OCI-LY3 (cell line): ENCODE results near the gene FCER1G.
A peak's percentile ranks its signal among the peaks of the same experiment; 100 is the strongest.

ENCODE experiments used
- H2AFZ ChIP-seq: fragments of 200-600, 300-600 bp; shearing (Covaris generic); 2 replicates; pipeline ENCODE4 v1.6.0; 2014; ENCODE audit warnings: antibody characterized with exemption, low read depth, low read length
- H3K27ac ChIP-seq: fragments of 200-600, 300-600 bp; sonication (generic); 2 replicates; pipeline ENCODE4 v1.5.1; 2014; ENCODE audit warnings: mild to moderate bottlenecking, low read length, moderate library complexity, mixed read lengths
- H3K27me3 ChIP-seq: fragments of 200-600, 300-600 bp; sonication (generic); 2 replicates; pipeline ENCODE4 v1.6.1; 2014; ENCODE audit warnings: low read depth, low read length, mixed read lengths
- H3K36me3 ChIP-seq: fragments of 200-600, 300-600 bp; sonication (generic); replicated peaks from 2 replicates; pipeline ENCODE3; 2014; ENCODE audit warnings: low read depth, low read length, mixed read lengths
- H3K4me1 ChIP-seq: fragments of 300-600, 200-600 bp; sonication (generic); 2 replicates; pipeline ENCODE4 v1.6.1; 2014; ENCODE audit warnings: low read length, mixed read lengths
- H3K4me2 ChIP-seq: fragments of 200-600, 300-600 bp; sonication (generic); 2 replicates; pipeline ENCODE4 v1.6.1; 2014; ENCODE audit warnings: low read length, mixed read lengths
- H3K4me3 ChIP-seq: fragments of 300-600, 200-600 bp; sonication (generic); 2 replicates; pipeline ENCODE4 v1.5.1; 2014; ENCODE audit warnings: antibody characterized with exemption, mild to moderate bottlenecking, low read length, moderate library complexity
- H3K79me2 ChIP-seq: fragments of 300-600, 200-600 bp; shearing (Covaris generic); 2 replicates; pipeline ENCODE4 v1.6.1; 2014; ENCODE audit warnings: mild to moderate bottlenecking, low read length, mixed read lengths
- H3K9ac ChIP-seq: fragments of 300-600, 200-600 bp; shearing (Covaris generic); 2 replicates; pipeline ENCODE4 v1.6.0; 2014; ENCODE audit warnings: mild to moderate bottlenecking, low read length, moderate library complexity
- H3K9me3 ChIP-seq: fragments of 200-600, 300-600 bp; shearing (Covaris generic); 2 replicates; pipeline ENCODE4 v1.6.1; 2014; ENCODE audit warnings: low read length, mixed read lengths; ENCODE audit not compliant: insufficient read depth
- H4K20me1 ChIP-seq: fragments of 200-600, 300-600 bp; sonication (generic); 2 replicates; pipeline ENCODE4 v1.6.1; 2016; ENCODE audit warnings: low read length, mixed read lengths; ENCODE audit not compliant: insufficient read depth
- EZH2phosphoT487 ChIP-seq: fragments of 200-600 bp; shearing (Covaris generic); IDR thresholded peaks from 2 replicates; pipeline ENCODE4 v1.6.1; 2018; ENCODE audit warnings: antibody characterized with exemption, mixed run types, low read depth
- TF ChIP-seq, protein P1 (sequence below): fragments of 200-600, 300-600 bp; sonication (generic); IDR thresholded peaks from 2 replicates; pipeline ENCODE4 v1.5.1; 2014; ENCODE audit warnings: antibody characterized with exemption, low read length, low read depth

The FCER1G gene

DNA sequence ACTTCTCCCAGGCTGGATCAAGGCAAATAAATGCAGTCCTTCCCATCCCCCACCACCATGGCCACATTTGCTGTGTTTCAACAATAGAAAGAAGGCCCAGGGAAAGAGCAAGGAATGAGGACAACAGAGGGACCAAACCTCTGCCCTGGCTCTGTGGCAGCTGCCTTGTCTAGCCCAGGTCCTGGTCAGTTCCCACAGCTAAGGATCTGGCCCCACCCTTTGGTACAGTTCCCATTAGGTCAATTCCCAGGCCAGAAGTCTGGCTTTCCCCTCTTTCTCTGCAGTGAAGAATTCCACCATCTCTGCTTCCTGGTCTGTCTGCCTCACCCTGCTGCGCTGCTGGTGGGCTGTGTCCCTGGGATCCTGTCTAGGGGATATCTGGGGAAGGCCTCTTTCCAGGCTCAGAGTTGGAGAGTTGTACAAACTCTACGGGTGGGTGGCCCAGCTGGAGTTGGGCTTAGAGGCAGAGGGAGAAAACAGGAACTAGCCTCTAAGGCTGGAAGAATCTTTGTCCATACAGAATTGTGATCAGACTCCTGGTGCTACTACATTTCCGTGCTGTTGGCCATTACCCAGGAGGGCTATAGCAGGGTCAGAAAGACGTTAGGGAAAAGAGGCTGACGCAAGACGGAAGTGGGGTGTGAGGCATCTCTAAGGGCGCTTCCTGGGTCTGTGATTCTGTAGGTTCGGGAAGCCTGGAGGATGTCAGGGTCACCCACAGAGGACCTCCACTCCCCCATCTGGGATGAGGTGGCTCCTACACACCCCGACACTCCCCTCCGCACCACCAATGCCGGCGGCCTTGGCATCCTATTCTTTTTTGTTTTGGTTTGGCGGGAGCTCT lies 13.9 kb upstream of the FCER1G start:
- peak overlapping the region; percentile 62 for H3K27ac ChIP-seq
- H3K9ac ChIP-seq = peak overlapping the region; percentile 96
- H3K27me3 ChIP-seq = no peaks in the 10 kb centered on the region
- H3K9me3 ChIP-seq = no peaks in the 10 kb centered on the region
- no peaks in the 10 kb centered on the region for H4K20me1 ChIP-seq
- peak overlapping the region; percentile 86 for H3K4me2 ChIP-seq
- peaks cover 22% of the 10 kb centered on the region for H3K36me3 ChIP-seq
- peaks cover 20% of the 10 kb centered on the region for H3K79me2 ChIP-seq
- peaks cover 28% of the 10 kb centered on the region for H3K4me1 ChIP-seq
- TF ChIP-seq, protein P1, sequence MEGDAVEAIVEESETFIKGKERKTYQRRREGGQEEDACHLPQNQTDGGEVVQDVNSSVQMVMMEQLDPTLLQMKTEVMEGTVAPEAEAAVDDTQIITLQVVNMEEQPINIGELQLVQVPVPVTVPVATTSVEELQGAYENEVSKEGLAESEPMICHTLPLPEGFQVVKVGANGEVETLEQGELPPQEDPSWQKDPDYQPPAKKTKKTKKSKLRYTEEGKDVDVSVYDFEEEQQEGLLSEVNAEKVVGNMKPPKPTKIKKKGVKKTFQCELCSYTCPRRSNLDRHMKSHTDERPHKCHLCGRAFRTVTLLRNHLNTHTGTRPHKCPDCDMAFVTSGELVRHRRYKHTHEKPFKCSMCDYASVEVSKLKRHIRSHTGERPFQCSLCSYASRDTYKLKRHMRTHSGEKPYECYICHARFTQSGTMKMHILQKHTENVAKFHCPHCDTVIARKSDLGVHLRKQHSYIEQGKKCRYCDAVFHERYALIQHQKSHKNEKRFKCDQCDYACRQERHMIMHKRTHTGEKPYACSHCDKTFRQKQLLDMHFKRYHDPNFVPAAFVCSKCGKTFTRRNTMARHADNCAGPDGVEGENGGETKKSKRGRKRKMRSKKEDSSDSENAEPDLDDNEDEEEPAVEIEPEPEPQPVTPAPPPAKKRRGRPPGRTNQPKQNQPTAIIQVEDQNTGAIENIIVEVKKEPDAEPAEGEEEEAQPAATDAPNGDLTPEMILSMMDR = no peak
- TF ChIP-seq EZH2phosphoT487 = no peak
- peak overlapping the region; percentile 84 for H2AFZ ChIP-seq
- peak overlapping the region; percentile 91 for H3K4me3 ChIP-seq

DNA sequence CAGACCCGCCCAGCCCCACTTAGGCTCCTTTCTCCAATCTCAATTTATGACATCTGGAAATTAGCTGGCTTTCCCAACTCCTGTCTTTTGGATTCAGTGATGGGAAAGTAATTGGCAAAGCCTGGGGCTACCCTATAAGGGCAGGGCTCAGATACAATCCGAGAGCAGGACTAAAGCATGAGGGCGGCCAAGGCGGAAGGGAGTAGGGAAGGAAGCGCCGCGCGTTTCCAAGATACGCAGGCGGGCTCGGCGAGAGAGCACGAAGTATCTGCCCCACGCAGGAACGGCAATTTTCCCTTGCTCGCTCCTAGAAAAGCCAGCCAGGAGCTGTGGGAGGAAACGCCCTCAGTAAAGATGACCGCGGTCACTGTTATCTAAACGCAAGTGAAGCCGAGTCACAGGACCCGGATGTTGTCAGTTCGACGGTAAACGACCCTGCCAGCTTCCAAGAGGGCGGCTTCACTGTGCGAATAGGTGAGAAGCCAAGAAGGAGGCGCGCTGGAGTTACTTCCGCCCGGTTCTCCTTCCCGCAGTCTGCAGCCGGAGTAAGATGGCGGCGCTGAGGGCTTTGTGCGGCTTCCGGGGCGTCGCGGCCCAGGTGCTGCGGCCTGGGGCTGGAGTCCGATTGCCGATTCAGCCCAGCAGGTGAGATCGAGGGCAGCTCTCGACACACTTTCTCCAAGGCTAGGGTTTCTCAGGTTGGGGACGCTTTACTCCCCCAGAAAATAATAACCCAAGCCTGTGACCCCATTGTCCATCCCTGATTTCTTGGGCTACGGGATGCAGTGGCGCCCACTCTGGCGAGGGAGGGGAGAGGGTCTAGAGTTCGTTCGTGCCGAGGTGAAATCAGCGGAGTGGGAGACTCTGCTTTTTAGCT lies 13.0 kb upstream of the FCER1G start, which contains the start of gene NDUFS2:
Gene NDUFS2, plus strand, starts transcription at position 532 of the 877 bp plus-strand sequence. Its CDS starts 19 bp downstream, at position 551.
- Histone ChIP-seq H3K4me1 (peaks cover 28% of the 10 kb centered on the region), H3K27me3 (no peaks in the 10 kb centered on the region)
- TF ChIP-seq EZH2phosphoT487 = no peak
- TF ChIP-seq, protein P1 = peak; percentile 43

DNA sequence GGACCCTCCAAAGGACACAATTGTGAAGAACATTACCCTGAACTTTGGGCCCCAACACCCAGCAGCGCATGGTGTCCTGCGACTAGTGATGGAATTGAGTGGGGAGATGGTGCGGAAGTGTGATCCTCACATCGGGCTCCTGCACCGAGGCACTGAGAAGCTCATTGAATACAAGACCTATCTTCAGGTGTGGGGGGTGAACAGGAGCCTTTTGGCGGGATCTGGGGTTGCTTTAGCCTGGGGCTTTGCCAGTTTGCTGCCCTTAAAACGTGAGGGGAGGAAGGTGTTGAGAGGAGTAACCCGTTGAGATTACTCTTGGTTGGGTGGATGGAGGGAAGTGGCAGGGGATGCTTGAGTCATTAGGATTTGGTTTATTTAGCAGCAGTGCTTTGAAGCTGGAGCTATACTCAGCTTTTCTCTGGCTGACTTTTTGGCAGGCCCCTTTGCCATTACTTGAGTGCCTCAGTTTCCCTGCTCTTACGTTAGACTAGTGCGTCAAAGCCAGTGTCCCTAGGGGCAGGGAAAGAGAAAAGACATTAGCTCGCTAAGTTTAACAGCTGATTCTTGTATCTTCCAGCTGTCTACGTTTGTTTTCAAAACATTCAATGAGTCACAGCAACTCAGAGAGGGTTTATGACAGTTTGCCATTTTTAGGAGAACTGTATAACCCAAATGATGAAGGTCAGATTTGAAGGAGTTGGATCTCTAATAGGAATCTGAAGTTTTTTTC lies 8.5 kb upstream of the FCER1G start:
- peaks cover 20% of the 10 kb centered on the region for H3K79me2 ChIP-seq
- no peak for TF ChIP-seq EZH2phosphoT487
- TF ChIP-seq, protein P1 = no peak
- H3K4me3 ChIP-seq = no peak overlapping the region
- no peak overlapping the region for H3K9ac ChIP-seq
- peaks cover 14% of the 10 kb centered on the region for H3K4me1 ChIP-seq
- H3K36me3 ChIP-seq = peaks cover 57% of the 10 kb centered on the region
- H3K9me3 ChIP-seq = no peaks in the 10 kb centered on the region
- H4K20me1 ChIP-seq = no peaks in the 10 kb centered on the region
- no peaks in the 10 kb centered on the region for H3K27me3 ChIP-seq
- no peak overlapping the region for H3K27ac ChIP-seq
- H3K4me2 ChIP-seq = no peak overlapping the region
- no peak overlapping the region for H2AFZ ChIP-seq

More for the DNA sequence above, 13.0 kb upstream of the FCER1G start, which contains the start of gene NDUFS2:
- no peaks in the 10 kb centered on the region for H4K20me1 ChIP-seq
- peak within 1 kb of the TSS; percentile 91 for H3K4me3 ChIP-seq
- H2AFZ ChIP-seq = peak within 1 kb of the TSS; percentile 84
- no peaks in the 10 kb centered on the region for H3K9me3 ChIP-seq
- H3K27ac ChIP-seq = peak within 1 kb of the TSS; percentile 62
- H3K36me3 ChIP-seq = peaks cover 30% of the 10 kb centered on the region
- peak within 1 kb of the TSS; percentile 96 for H3K9ac ChIP-seq
- peak within 1 kb of the TSS; percentile 86 for H3K4me2 ChIP-seq
- peaks cover 20% of the 10 kb centered on the region for H3K79me2 ChIP-seq
